ENCODE measurements around the gene CTDNEP1.

The CTDNEP1 gene

GRCh38 chr17:7226721-7227710, 24.5 kb downstream of the CTDNEP1 start:
- DNase-seq = no peak

GRCh38 chr17:7225711-7226331, 25.7 kb downstream of the CTDNEP1 start:
- DNase-seq = no peak

- no peak for DNase-seq
Measured at GRCh38 chr17:7224661-7225111, 26.8 kb downstream of the CTDNEP1 start.

GRCh38 chr17:7224110-7224509, 27.4 kb downstream of the CTDNEP1 start:
- no peak for DNase-seq

GRCh38 chr17:7223375-7223774, 28.2 kb downstream of the CTDNEP1 start:
- DNase-seq = no peak

- DNase-seq = no peak
Measured at GRCh38 chr17:7222972-7223292, 28.6 kb downstream of the CTDNEP1 start.

GRCh38 chr17:7222093-7222971, 29.2 kb downstream of the CTDNEP1 start:
- DNase-seq = no peak

- DNase-seq = no peak
Measured at GRCh38 chr17:7221278-7222092, 30.0 kb downstream of the CTDNEP1 start.

- peak; percentile 47 for DNase-seq
Measured at GRCh38 chr17:7220593-7221277, 30.8 kb downstream of the CTDNEP1 start.

- peak; percentile 65 for DNase-seq
Measured at GRCh38 chr17:7219812-7220592, 31.5 kb downstream of the CTDNEP1 start, which contains the start of the genes ACADVL and DLG4. Gene ACADVL (plus strand): TSS chr17:7219938. CDS start chr17:7219985, 47 bp downstream. Gene DLG4 (minus strand): TSS chr17:7219836.

GRCh38 chr17:7219229-7219811, 32.2 kb downstream of the CTDNEP1 start:
- no peak for DNase-seq

GRCh38 chr17:7218758-7219157, 32.8 kb downstream of the CTDNEP1 start:
- DNase-seq = no peak

- no peak for DNase-seq
Measured at GRCh38 chr17:7218166-7218565, 33.4 kb downstream of the CTDNEP1 start.

- DNase-seq = no peak
Measured at GRCh38 chr17:7217113-7217987, 34.2 kb downstream of the CTDNEP1 start.

GRCh38 chr17:7216242-7217112, 35.1 kb downstream of the CTDNEP1 start:
- DNase-seq = no peak

GRCh38 chr17:7215652-7216180, 35.8 kb downstream of the CTDNEP1 start:
- DNase-seq = no peak

GRCh38 chr17:7215136-7215638, 36.3 kb downstream of the CTDNEP1 start:
- DNase-seq = no peak

All from activated CD4-positive, alpha-beta T cell treated with anti-CD3 and anti-CD28 coated beads for 1 hour (primary cell).